Suprapubic skin (tissue), 3 donors: Measurements from ENCODE around the gene IGFN1.

Experiments
- POLR2A ChIP-seq, 2 donors: fragments of 450-650 bp; IDR thresholded peaks; one replicate each; pipeline ENCODE4 v1.6.1; 2017; ENCODE audit warnings: antibody characterized with exemption in 2 of 2, mild to moderate bottlenecking in 2 of 2, moderate library complexity in 2 of 2
- TF ChIP-seq, protein P1 (sequence below), 2 donors: fragments of 200-600 bp in 1 of 2; fragments of 450-650 bp in 1 of 2; sonication (generic) in 1 of 2; IDR thresholded peaks; one replicate each; pipeline ENCODE4 v1.5.1; 2016 to 2019; ENCODE audit warnings: antibody characterized with exemption in 2 of 2, mild to moderate bottlenecking in 1 of 2, moderate library complexity in 1 of 2

DNA sequence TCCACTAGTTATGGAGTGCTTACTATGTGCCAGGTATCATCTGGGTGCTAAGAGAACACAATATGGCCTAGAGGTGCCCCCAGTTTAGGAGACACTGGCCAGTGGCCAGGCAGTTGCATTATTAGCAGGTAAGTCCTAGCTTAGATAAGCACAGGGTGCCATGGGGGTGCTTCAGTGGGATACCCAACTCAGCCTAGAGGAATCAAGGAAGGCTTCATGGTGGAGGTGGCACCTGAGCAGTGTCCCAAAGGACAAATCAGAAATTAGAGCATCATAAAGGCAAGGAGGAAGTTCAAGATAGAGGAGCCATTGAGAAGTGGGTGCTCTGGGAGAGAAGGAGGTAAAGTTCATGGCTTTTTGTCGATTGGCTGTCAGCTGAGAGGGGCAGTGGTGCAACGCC lies 60.8 kb downstream of the IGFN1 start:
- TF ChIP-seq, protein P1, sequence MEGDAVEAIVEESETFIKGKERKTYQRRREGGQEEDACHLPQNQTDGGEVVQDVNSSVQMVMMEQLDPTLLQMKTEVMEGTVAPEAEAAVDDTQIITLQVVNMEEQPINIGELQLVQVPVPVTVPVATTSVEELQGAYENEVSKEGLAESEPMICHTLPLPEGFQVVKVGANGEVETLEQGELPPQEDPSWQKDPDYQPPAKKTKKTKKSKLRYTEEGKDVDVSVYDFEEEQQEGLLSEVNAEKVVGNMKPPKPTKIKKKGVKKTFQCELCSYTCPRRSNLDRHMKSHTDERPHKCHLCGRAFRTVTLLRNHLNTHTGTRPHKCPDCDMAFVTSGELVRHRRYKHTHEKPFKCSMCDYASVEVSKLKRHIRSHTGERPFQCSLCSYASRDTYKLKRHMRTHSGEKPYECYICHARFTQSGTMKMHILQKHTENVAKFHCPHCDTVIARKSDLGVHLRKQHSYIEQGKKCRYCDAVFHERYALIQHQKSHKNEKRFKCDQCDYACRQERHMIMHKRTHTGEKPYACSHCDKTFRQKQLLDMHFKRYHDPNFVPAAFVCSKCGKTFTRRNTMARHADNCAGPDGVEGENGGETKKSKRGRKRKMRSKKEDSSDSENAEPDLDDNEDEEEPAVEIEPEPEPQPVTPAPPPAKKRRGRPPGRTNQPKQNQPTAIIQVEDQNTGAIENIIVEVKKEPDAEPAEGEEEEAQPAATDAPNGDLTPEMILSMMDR (IDR thresholded peaks at IDR 0.05), result no peak
- TF ChIP-seq POLR2A (IDR thresholded peaks at IDR 0.05), result no peak
